ENCODE results near the gene THEM5. TPM values are rescaled to one million over a fixed set of nuclear protein-coding genes. Genes with fewer than 3 reads are reported as not detected.

Gene THEM5
- total RNA-seq, 2 experiments from 2014 or later: not detected

GRCh38 chr1:151839457-151840403, 13.8 kb downstream of the THEM5 start, which contains the start of gene C2CD4D:
Gene C2CD4D, minus strand, starts transcription at chr1:151839820. Its CDS starts 831 bp downstream, at chr1:151838989.
- Mint-ChIP-seq H3K9me3 (ENCODE audit: low read depth) (no peaks in the 10 kb centered on the region), H3K4me3 (peak within 1 kb of the TSS; percentile 72), H3K4me1 (peaks cover 37% of the 10 kb centered on the region), H3K27ac (peak within 1 kb of the TSS; percentile 86), H3K27me3 (no peaks in the 10 kb centered on the region), H3K36me3 (ENCODE audit: low read depth) (peaks cover 14% of the 10 kb centered on the region)
- DNase-seq (peak; percentile 84), ATAC-seq (peak; percentile 76)
- intact Hi-C loops (cut with DNase I, micrococcal nuclease): loop anchor here (1.0 to 5.0 kb wide), 10 partner anchors 49 to 512 kb away; partner anchors contain the start of genes THEM4 (in 2 of the 2), MRPL9 (in 1 of the 2), PI4KB (in 1 of the 2) and POGZ (in 1 of the 2)
- ChIA-PET CTCF (interaction anchor here (0.5 to 2.3 kb wide), 3 partner anchors 9 to 246 kb away, joined by 3 to 9 read pairs (median 3); no protein-coding TSS in a partner anchor), POLR2A (interaction anchor here (0.7 kb wide), 1 partner anchor 1809 kb away, joined by 3 read pairs; no protein-coding TSS in a partner anchor)

GRCh38 chr1:151839082-151839412, 14.5 kb downstream of the THEM5 start:
- Mint-ChIP-seq H3K27me3 (no peaks in the 10 kb centered on the region), H3K36me3 (ENCODE audit: low read depth) (peaks cover 9% of the 10 kb centered on the region), H3K27ac (peak overlapping the region; percentile 86), H3K4me1 (peaks cover 44% of the 10 kb centered on the region), H3K4me3 (peak overlapping the region; percentile 72), H3K9me3 (ENCODE audit: low read depth) (no peaks in the 10 kb centered on the region)
- intact Hi-C loops (cut with DNase I, micrococcal nuclease): loop anchor here (1.0 to 5.0 kb wide), 9 partner anchors 49 to 512 kb away; partner anchors contain the start of genes THEM4 (in 2 of the 2), MRPL9 (in 1 of the 2), PI4KB (in 1 of the 2) and POGZ (in 1 of the 2)
- POLR2A ChIA-PET: no interaction called here
- no peak for ATAC-seq
- CTCF ChIA-PET: interaction anchor here (2.3 kb wide), 1 partner anchor 10 kb away, joined by 9 read pairs; no protein-coding TSS in a partner anchor
- no peak for DNase-seq

GRCh38 chr1:151838222-151839081, 15.1 kb downstream of the THEM5 start:
- Mint-ChIP-seq H3K4me1 (peaks cover 50% of the 10 kb centered on the region), H3K36me3 (ENCODE audit: low read depth) (peaks cover 9% of the 10 kb centered on the region)

DNA sequence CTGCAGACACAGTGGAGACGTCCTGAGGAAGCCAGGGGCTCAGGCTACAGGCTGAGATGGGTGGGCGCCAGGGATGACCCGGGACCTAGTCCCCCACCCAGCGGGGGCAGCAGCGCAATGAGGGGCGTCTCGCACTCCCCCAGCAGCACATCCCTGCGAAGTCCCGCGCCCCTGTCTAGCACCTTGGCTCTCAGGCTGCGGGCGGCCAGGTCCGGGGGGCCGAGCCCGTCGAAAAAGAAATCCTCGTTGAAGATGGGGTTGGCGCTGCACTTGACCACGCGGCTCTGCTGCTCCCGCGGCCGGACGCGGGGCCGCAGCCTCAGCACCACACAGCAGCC, 15.7 kb downstream of the THEM5 start:
- CTCF ChIA-PET: interaction anchor here (1.0 to 4.7 kb wide), 5 partner anchors 8 to 223 kb away, joined by 3 to 19 read pairs (median 7); no protein-coding TSS in a partner anchor
- no peak for ATAC-seq
- no peak for DNase-seq
- no peaks in the 10 kb centered on the region for H3K9me3 Mint-ChIP-seq (ENCODE audit: low read depth)
- H3K36me3 Mint-ChIP-seq (ENCODE audit: low read depth): peaks cover 9% of the 10 kb centered on the region
- POLR2A ChIA-PET: no interaction called here
- peak overlapping the region; percentile 72 for H3K4me3 Mint-ChIP-seq
- H3K4me1 Mint-ChIP-seq: peaks cover 55% of the 10 kb centered on the region
- intact Hi-C loops (cut with DNase I, micrococcal nuclease): loop anchor here (2.0 to 5.0 kb wide), 11 partner anchors 71 to 511 kb away; partner anchors contain the start of genes MRPL9 (in 1 of the 2), PI4KB (in 1 of the 2), POGZ (in 1 of the 2) and RFX5 (in 1 of the 2)
- H3K27me3 Mint-ChIP-seq: no peaks in the 10 kb centered on the region
- peak overlapping the region; percentile 89 for H3K27ac Mint-ChIP-seq

More at GRCh38 chr1:151838222-151839081, 15.1 kb downstream of the THEM5 start:
- DNase-seq (peak; percentile 72), ATAC-seq (peak; percentile 5)
- intact Hi-C loops (cut with DNase I, micrococcal nuclease): loop anchor here (1.0 to 5.0 kb wide), 9 partner anchors 48 to 511 kb away; partner anchors contain the start of genes THEM4 (in 2 of the 2), MRPL9 (in 1 of the 2), PI4KB (in 1 of the 2) and POGZ (in 1 of the 2)
- Mint-ChIP-seq H3K27ac (peak overlapping the region; percentile 86), H3K27me3 (no peaks in the 10 kb centered on the region), H3K4me3 (peak overlapping the region; percentile 72), H3K9me3 (ENCODE audit: low read depth) (no peaks in the 10 kb centered on the region)
- ChIA-PET POLR2A (no interaction called here), CTCF (interaction anchor here (1.0 to 4.7 kb wide), 5 partner anchors 8 to 224 kb away, joined by 3 to 19 read pairs (median 7); no protein-coding TSS in a partner anchor)

DNA sequence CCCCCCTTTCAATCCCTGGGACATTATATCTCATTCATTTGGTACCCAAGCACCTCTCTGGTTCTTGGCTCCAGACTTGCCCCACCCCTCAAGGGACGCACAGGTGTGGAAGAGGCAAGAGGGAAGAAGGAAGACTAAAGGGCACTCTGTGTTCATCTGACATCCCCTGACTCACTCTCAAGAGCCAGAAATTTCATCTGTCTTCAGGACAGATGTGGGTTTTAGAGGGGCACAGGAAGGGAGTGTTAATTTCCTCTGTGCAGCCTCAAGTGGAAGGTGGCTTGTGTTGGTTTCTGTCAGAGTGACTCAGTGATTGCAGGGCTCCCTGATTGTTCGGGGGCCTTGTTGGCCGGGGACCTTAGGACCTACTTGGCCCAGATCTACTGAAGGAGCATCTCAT, 16.3 kb downstream of the THEM5 start:
- ChIA-PET CTCF (interaction anchor here (0.6 to 4.7 kb wide), 25 partner anchors 9 to 388 kb away, joined by 3 to 19 read pairs (median 4); partner anchors contain the start of genes MRPL9 and RIIAD1), POLR2A (interaction anchor here (1.0 kb wide), 1 partner anchor 10 kb away, joined by 4 read pairs; no protein-coding TSS in a partner anchor)
- peak overlapping the region; percentile 89 for H3K27ac Mint-ChIP-seq
- peaks cover 61% of the 10 kb centered on the region for H3K4me1 Mint-ChIP-seq
- H3K4me3 Mint-ChIP-seq: peak overlapping the region; percentile 72
- H3K9me3 Mint-ChIP-seq (ENCODE audit: low read depth): no peaks in the 10 kb centered on the region
- peaks cover 9% of the 10 kb centered on the region for H3K36me3 Mint-ChIP-seq (ENCODE audit: low read depth)
- ATAC-seq (peak; percentile 24), DNase-seq (peak; percentile 54)
- H3K27me3 Mint-ChIP-seq: no peaks in the 10 kb centered on the region
- intact Hi-C loops (cut with DNase I, micrococcal nuclease): loop anchor here (2.0 to 5.0 kb wide), 9 partner anchors 75 to 510 kb away; partner anchors contain the start of genes MRPL9 (in 1 of the 2), PI4KB (in 1 of the 2), POGZ (in 1 of the 2) and RIIAD1 (in 1 of the 2)

GRCh38 chr1:151835596-151835995, 17.9 kb downstream of the THEM5 start:
- CTCF ChIA-PET: interaction anchor here (0.6 to 4.7 kb wide), 20 partner anchors 8 to 294 kb away, joined by 3 to 19 read pairs (median 4); partner anchors contain the start of genes MRPL9 and TDRKH
- Mint-ChIP-seq H3K9me3 (ENCODE audit: low read depth) (no peaks in the 10 kb centered on the region), H3K27me3 (no peaks in the 10 kb centered on the region), H3K36me3 (ENCODE audit: low read depth) (no peaks in the 10 kb centered on the region), H3K4me3 (no peak overlapping the region), H3K4me1 (peaks cover 67% of the 10 kb centered on the region), H3K27ac (no peak overlapping the region)
- no peak for ATAC-seq
- no peak for DNase-seq
- POLR2A ChIA-PET: no interaction called here
- intact Hi-C loops (cut with DNase I, micrococcal nuclease): loop anchor here (5.0 kb wide), 5 partner anchors 73 to 508 kb away; partner anchors contain the start of genes MRPL9 (in 1 of the 2), PI4KB (in 1 of the 2), POGZ (in 1 of the 2) and SNX27 (in 1 of the 2)

DNA sequence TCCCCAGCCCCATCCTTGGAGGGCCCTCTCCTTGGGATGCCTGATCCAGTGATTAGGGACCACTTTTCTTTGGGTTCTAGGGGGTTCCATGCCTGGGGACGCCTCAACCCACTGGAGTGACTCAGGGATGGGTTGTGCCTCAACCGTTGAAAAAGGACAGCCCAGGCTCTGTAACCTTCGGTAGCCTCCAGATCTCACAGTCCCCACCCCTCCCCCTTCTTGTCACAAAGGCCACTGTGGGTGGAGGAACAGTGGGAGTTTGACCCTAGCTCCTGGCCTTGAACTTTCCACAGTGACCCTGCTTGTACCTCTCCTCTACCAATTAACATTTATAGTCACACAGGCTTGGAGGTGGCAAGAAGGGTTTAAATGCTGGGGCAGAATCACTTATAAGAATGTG, 19.3 kb downstream of the THEM5 start:
- ChIA-PET CTCF (interaction anchor here (0.8 to 4.7 kb wide), 9 partner anchors 10 to 534 kb away, joined by 3 to 19 read pairs (median 6); partner anchors contain the start of genes MRPL9 and TDRKH), POLR2A (interaction anchor here (0.6 kb wide), 2 partner anchors 98 to 136 kb away, joined by 3 to 4 read pairs; no protein-coding TSS in a partner anchor)
- Mint-ChIP-seq H3K9me3 (ENCODE audit: low read depth) (no peaks in the 10 kb centered on the region), H3K27me3 (no peaks in the 10 kb centered on the region), H3K4me1 (peaks cover 72% of the 10 kb centered on the region), H3K36me3 (ENCODE audit: low read depth) (no peaks in the 10 kb centered on the region), H3K4me3 (no peak overlapping the region), H3K27ac (no peak overlapping the region)
- DNase-seq (no peak), ATAC-seq (no peak)
- intact Hi-C loops (cut with DNase I, micrococcal nuclease): no loop called here

DNA sequence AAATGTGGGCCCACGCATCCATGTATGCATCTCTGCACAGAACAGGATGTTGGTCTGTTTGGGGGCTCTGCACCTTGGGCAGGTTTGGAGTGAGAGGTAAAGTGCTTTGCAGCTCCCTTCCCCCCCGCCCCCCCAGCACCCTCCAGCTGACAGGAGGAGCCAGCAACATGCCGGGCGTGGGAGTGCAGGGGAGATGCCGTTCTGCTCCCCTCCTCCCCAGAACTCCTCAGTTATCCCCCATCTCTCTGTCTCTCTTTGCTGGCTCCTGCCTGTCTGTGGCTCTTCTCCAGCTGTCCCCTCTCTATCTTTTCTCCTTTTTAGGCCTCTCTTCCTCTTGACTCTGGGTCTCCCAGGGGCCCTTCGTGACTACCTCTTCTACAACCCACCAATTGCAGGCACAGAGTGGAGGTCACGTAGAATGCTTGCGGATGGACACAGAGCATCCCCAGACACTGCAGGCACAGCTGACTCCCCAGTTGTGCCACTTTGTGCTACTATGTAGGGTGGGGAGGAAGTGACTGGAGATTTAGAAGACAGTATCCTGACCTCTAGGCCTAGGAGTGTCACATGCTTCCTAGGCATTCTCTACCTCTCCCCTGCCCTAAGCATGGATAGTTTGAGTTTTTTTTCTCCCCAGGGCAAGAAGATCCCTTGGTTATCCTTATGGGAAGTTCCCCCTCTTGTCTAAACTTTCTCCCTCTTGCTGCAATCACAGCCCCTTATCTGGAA, 20.2 kb downstream of the THEM5 start:
- ChIA-PET CTCF (interaction anchor here (0.6 to 4.1 kb wide), 2 partner anchors 11 to 71 kb away, joined by 3 to 19 read pairs; no protein-coding TSS in a partner anchor), POLR2A (no interaction called here)
- Mint-ChIP-seq H3K36me3 (ENCODE audit: low read depth) (no peaks in the 10 kb centered on the region), H3K9me3 (ENCODE audit: low read depth) (no peaks in the 10 kb centered on the region), H3K27ac (peak overlapping the region; percentile 29), H3K27me3 (no peaks in the 10 kb centered on the region), H3K4me1 (peaks cover 81% of the 10 kb centered on the region), H3K4me3 (no peak overlapping the region)
- no peak for ATAC-seq
- intact Hi-C loops (cut with DNase I, micrococcal nuclease): no loop called here
- DNase-seq: no peak

- DNase-seq (no peak), ATAC-seq (no peak)
- CTCF ChIA-PET: interaction anchor here (0.6 to 4.1 kb wide), 2 partner anchors 10 to 70 kb away, joined by 3 to 19 read pairs; no protein-coding TSS in a partner anchor
- H3K9me3 Mint-ChIP-seq (ENCODE audit: low read depth): no peaks in the 10 kb centered on the region
- H3K27me3 Mint-ChIP-seq: no peaks in the 10 kb centered on the region
- POLR2A ChIA-PET: no interaction called here
- no peaks in the 10 kb centered on the region for H3K36me3 Mint-ChIP-seq (ENCODE audit: low read depth)
- H3K4me1 Mint-ChIP-seq: peaks cover 85% of the 10 kb centered on the region
- no peak overlapping the region for H3K4me3 Mint-ChIP-seq
- peak overlapping the region; percentile 3 for H3K27ac Mint-ChIP-seq
- intact Hi-C loops (cut with DNase I, micrococcal nuclease): no loop called here
Observed at GRCh38 chr1:151832318-151832980, 21.1 kb downstream of the THEM5 start.
